ENCODE data around the gene LAMP2.

GRCh38 chrX:120476714-120477113 is 7.6 kb upstream of the LAMP2 start:
- TF ChIP-seq CTCF (IDR thresholded peaks at IDR 0.05; ENCODE audit: insufficient read depth, low read length, poor library complexity, severe bottlenecking) (no peak), EZH2phosphoT487 (conservative IDR thresholded peaks at IDR 0.05; ENCODE audit: low read length) (no peak)

All from SU-DHL-6 (cell line).